Activated CD8-positive, alpha-beta T cell treated with anti-CD3 and anti-CD28 coated beads, Interleukin-2, amount 10 ng/mL, durations not matched to agents 7 days and 5 days (primary cell): ENCODE measurements around the gene MALRD1. TPM values are rescaled to one million over a fixed set of nuclear protein-coding genes. Genes with fewer than 3 reads are reported as not detected.

Experiments used
- ATAC-seq: fragments of 150-1000 bp; cut with Tn5 transposase; one replicate; pipeline ENCODE4 v1.10.0; 2021; ENCODE audit warnings: moderate library complexity
- CTCF ChIA-PET: fragments of 350-600 bp; sonication (Branson Sonifier 250); formaldehyde crosslinking; loops from one replicate; lab custom pipeline; 2021; ENCODE audit warnings: antibody characterized with exemption; lab: Charles Lee
- POLR2A ChIA-PET: fragments of 350-600 bp; sonication (Branson Sonifier 250); formaldehyde crosslinking; loops from one replicate; lab custom pipeline; 2021; ENCODE audit warnings: antibody characterized with exemption; lab: Charles Lee
- DNase-seq: peaks from one replicate; pipeline ENCODE4 v3.0.0-alpha.2; 2020
- H3K27ac Mint-ChIP-seq: one replicate; pipeline ENCODE4 v1.8.0; 2021; ENCODE audit warnings: mild to moderate bottlenecking, mixed read lengths
- H3K27me3 Mint-ChIP-seq: one replicate; pipeline ENCODE4 v1.8.0; 2021; ENCODE audit warnings: low read depth, mixed read lengths
- H3K36me3 Mint-ChIP-seq: one replicate; pipeline ENCODE4 v1.8.0; 2021; ENCODE audit warnings: low read depth, mixed read lengths
- H3K4me1 Mint-ChIP-seq: one replicate; pipeline ENCODE4 v1.8.0; 2021; ENCODE audit warnings: low read depth, mixed read lengths
- H3K4me3 Mint-ChIP-seq: one replicate; pipeline ENCODE4 v1.8.0; 2021; ENCODE audit warnings: mild to moderate bottlenecking, mixed read lengths
- H3K9me3 Mint-ChIP-seq: one replicate; pipeline ENCODE4 v1.8.0; 2022; ENCODE audit warnings: mixed read lengths; ENCODE audit not compliant: insufficient read depth
- total RNA-seq, 2 experiments: library from RNA; stranded (reverse); gene quantifications; one replicate each; pipeline ENCODE4 v1.2.3, GENCODE V29; 2021

The MALRD1 gene
- total RNA-seq, 2 experiments from 2014 or later: not detected

DNA sequence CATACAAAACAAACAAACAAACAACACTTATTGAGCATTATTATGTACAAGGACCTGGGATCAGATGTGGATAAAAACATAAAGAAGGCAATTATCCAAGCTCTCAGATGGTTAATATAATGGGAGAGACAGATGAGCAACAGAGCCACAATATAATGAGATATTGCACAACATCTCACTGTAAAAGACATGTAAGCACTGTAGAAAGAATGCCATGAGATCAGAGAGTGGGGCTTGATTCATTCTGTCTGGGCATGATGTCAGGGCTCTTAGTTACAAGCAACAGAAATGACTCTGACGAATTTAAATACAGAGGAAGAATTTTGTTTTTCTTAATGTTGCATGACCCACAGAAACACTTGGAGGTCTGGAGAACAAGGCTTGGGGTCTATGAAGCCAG lies 602.9 kb downstream of the MALRD1 start:
- no peak for ATAC-seq
- H3K36me3 Mint-ChIP-seq: no peaks in the 10 kb centered on the region

DNA sequence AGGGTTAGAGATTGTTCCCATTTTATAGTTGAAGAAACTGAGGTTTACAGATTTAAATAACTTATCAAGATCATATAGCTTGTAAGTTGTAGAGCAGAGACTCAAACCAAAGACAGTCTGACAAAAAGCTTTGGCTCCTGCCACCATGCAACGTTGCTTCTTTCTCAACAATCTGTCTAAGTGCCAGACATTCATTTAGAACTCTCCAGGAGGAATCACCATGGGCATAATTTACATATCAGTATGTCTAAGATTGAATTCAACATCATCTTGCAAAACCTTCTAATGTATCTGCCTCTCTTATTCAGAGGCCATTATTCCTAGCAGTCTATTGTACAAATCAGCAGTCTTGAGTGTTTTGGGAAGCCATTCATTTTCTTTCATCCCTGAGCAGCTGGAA lies 604.1 kb downstream of the MALRD1 start:
- Mint-ChIP-seq H3K36me3 (no peaks in the 10 kb centered on the region), H3K27ac (no peak overlapping the region), H3K4me3 (no peak overlapping the region), H3K9me3 (no peaks in the 10 kb centered on the region), H3K27me3 (no peaks in the 10 kb centered on the region), H3K4me1 (no peaks in the 10 kb centered on the region)
- ChIA-PET CTCF (interaction anchor here (0.7 kb wide), 1 partner anchor 14 kb away, joined by 3 read pairs; no protein-coding TSS in a partner anchor), POLR2A (no interaction called here)
- no peak for ATAC-seq
- DNase-seq: no peak

More for the DNA sequence above, 602.9 kb downstream of the MALRD1 start:
- Mint-ChIP-seq H3K27ac (no peak overlapping the region), H3K4me3 (no peak overlapping the region), H3K4me1 (no peaks in the 10 kb centered on the region), H3K9me3 (no peaks in the 10 kb centered on the region), H3K27me3 (no peaks in the 10 kb centered on the region)
- DNase-seq: no peak
- ChIA-PET POLR2A (no interaction called here), CTCF (no interaction called here)

- ChIA-PET CTCF (no interaction called here), POLR2A (no interaction called here)
- Mint-ChIP-seq H3K27ac (no peak overlapping the region), H3K27me3 (no peaks in the 10 kb centered on the region), H3K4me1 (no peaks in the 10 kb centered on the region), H3K9me3 (no peaks in the 10 kb centered on the region), H3K4me3 (no peak overlapping the region), H3K36me3 (no peaks in the 10 kb centered on the region)
- ATAC-seq (no peak), DNase-seq (no peak)
Observed at GRCh38 chr10:19653931-19654330, 605.3 kb downstream of the MALRD1 start.

DNA sequence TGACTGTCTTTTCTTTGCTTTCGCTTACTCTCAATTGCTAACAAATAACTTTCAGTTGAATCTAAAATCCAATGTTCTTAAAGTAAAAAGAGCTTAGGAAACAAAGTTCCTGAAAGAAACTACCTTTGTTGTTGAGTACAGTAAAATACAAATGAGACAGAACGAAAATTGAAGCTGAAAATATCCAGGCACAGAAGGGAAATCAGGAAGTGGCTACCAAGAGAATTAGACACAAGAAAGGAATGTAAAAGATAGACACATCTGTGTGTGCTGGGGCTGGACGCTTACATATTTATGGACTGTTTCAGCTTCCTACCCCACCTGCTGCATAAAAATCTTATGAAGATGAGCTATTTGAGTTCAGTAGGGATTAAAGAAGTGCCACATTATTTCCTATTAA lies 606.0 kb downstream of the MALRD1 start:
- Mint-ChIP-seq H3K27me3 (no peaks in the 10 kb centered on the region), H3K36me3 (no peaks in the 10 kb centered on the region), H3K27ac (no peak overlapping the region), H3K9me3 (no peaks in the 10 kb centered on the region), H3K4me1 (no peaks in the 10 kb centered on the region), H3K4me3 (no peak overlapping the region)
- ChIA-PET POLR2A (no interaction called here), CTCF (no interaction called here)
- no peak for ATAC-seq
- no peak for DNase-seq

DNA sequence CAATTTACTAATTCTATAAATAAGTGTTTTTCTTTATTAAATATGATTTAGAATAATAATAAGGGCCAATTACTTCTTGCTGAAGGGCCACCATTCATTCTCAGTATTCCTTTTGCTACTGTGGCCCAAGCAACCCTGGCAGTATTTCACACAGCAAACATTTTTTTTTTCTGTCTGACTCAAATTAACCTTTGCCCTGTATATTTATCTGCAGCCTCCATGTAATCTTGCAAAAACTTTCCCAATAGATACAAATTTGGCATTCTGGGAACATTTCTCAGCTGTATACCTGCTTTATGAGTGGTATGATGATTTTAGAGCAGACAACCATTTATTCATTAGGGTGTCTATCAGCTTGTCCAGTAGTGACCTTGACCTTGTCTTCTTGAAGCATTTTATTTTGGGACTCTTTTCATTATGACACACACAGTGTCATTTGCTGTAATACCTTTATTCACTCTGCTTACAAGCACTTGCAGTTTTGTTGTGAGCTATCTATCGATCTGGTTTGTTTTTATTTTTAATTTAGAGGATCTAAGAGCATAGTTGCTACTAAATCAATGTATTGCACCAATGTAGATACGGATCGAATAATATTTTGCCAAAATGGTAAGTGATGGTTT lies 607.9 kb downstream of the MALRD1 start:
- DNase-seq (no peak), ATAC-seq (no peak)
- H3K4me3 Mint-ChIP-seq: no peak overlapping the region
- CTCF ChIA-PET: no interaction called here
- H3K4me1 Mint-ChIP-seq: no peaks in the 10 kb centered on the region
- peaks cover 7% of the 10 kb centered on the region for H3K9me3 Mint-ChIP-seq
- POLR2A ChIA-PET: no interaction called here
- H3K36me3 Mint-ChIP-seq: no peaks in the 10 kb centered on the region
- no peaks in the 10 kb centered on the region for H3K27me3 Mint-ChIP-seq
- no peak overlapping the region for H3K27ac Mint-ChIP-seq

- no peak for DNase-seq
- Mint-ChIP-seq H3K27ac (no peak overlapping the region), H3K36me3 (no peaks in the 10 kb centered on the region), H3K27me3 (no peaks in the 10 kb centered on the region), H3K4me1 (no peaks in the 10 kb centered on the region), H3K9me3 (peaks cover 7% of the 10 kb centered on the region), H3K4me3 (no peak overlapping the region)
- CTCF ChIA-PET: no interaction called here
- ATAC-seq: no peak
- POLR2A ChIA-PET: no interaction called here
Observed at GRCh38 chr10:19658131-19658530, 609.5 kb downstream of the MALRD1 start.

GRCh38 chr10:19658622-19659233 lies 610.1 kb downstream of the MALRD1 start:
- Mint-ChIP-seq H3K27ac (no peak overlapping the region), H3K27me3 (no peaks in the 10 kb centered on the region), H3K9me3 (peaks cover 7% of the 10 kb centered on the region), H3K4me1 (no peaks in the 10 kb centered on the region), H3K36me3 (no peaks in the 10 kb centered on the region), H3K4me3 (no peak overlapping the region)
- DNase-seq: no peak
- ATAC-seq: no peak
- CTCF ChIA-PET: no interaction called here
- POLR2A ChIA-PET: no interaction called here

- CTCF ChIA-PET: no interaction called here
- H3K36me3 Mint-ChIP-seq: no peaks in the 10 kb centered on the region
- no peaks in the 10 kb centered on the region for H3K4me1 Mint-ChIP-seq
- H3K27ac Mint-ChIP-seq: no peak overlapping the region
- no peaks in the 10 kb centered on the region for H3K27me3 Mint-ChIP-seq
- ATAC-seq (no peak), DNase-seq (no peak)
- H3K9me3 Mint-ChIP-seq: peaks cover 7% of the 10 kb centered on the region
- POLR2A ChIA-PET: no interaction called here
- H3K4me3 Mint-ChIP-seq: no peak overlapping the region
Observed at GRCh38 chr10:19659920-19660655, 611.5 kb downstream of the MALRD1 start.

DNA sequence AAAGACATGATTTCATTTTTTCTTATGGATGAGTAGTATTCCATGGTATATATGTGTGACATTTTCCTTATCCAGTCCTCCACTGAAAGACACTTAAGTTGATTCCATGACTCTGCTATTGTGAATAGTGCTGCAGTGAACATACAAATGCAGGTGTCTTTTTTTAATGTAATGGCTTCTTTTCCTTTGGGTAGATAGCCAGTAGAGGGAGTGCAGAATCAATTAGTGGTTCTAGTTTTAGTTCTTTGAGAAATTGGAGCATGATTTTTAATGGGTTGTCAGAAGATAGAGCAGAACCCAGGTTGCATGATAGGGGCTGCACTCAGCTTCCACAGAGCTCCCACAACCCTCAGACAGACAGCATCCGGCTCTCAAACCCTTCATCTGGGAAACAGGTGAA lies 614.7 kb downstream of the MALRD1 start:
- Mint-ChIP-seq H3K36me3 (no peaks in the 10 kb centered on the region), H3K4me3 (no peak overlapping the region), H3K9me3 (peaks cover 14% of the 10 kb centered on the region), H3K27me3 (no peaks in the 10 kb centered on the region), H3K27ac (no peak overlapping the region), H3K4me1 (no peaks in the 10 kb centered on the region)
- ChIA-PET POLR2A (no interaction called here), CTCF (no interaction called here)
- ATAC-seq: no peak
- DNase-seq: no peak

DNA sequence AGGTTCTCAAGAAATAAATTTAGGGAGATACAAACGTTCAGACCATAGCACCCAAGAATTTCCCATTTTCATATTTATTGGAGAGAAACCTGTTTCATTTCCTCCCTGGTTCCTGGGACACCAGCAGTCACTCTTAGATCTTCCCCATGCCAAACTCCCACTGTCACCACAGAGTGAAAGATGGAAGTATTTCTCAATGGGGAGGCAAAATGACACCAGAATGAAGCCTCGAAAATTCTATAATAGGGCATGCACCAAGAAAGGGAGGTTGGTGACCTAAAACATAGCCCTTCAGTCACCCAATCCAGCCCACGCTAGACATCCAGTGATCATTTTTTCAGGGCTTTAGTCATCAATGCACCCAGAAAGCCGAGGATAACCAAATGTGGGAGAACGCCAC lies 619.5 kb downstream of the MALRD1 start:
- H3K36me3 Mint-ChIP-seq: no peaks in the 10 kb centered on the region
- CTCF ChIA-PET: no interaction called here
- peaks cover 16% of the 10 kb centered on the region for H3K9me3 Mint-ChIP-seq
- POLR2A ChIA-PET: no interaction called here
- no peaks in the 10 kb centered on the region for H3K4me1 Mint-ChIP-seq
- H3K27me3 Mint-ChIP-seq: no peaks in the 10 kb centered on the region
- no peak for ATAC-seq
- no peak overlapping the region for H3K4me3 Mint-ChIP-seq
- H3K27ac Mint-ChIP-seq: no peak overlapping the region
- no peak for DNase-seq

GRCh38 chr10:19676063-19676462 lies 627.5 kb downstream of the MALRD1 start:
- Mint-ChIP-seq H3K27ac (no peak overlapping the region), H3K4me1 (no peaks in the 10 kb centered on the region), H3K9me3 (peaks cover 3% of the 10 kb centered on the region), H3K36me3 (no peaks in the 10 kb centered on the region), H3K27me3 (no peaks in the 10 kb centered on the region), H3K4me3 (no peak overlapping the region)
- DNase-seq: no peak
- no peak for ATAC-seq
- CTCF ChIA-PET: no interaction called here
- POLR2A ChIA-PET: no interaction called here

GRCh38 chr10:19683356-19683755 lies 634.8 kb downstream of the MALRD1 start:
- DNase-seq (no peak), ATAC-seq (no peak)
- no peaks in the 10 kb centered on the region for H3K9me3 Mint-ChIP-seq
- no peak overlapping the region for H3K27ac Mint-ChIP-seq
- H3K27me3 Mint-ChIP-seq: no peaks in the 10 kb centered on the region
- no peak overlapping the region for H3K4me3 Mint-ChIP-seq
- no peaks in the 10 kb centered on the region for H3K36me3 Mint-ChIP-seq
- ChIA-PET POLR2A (no interaction called here), CTCF (no interaction called here)
- no peaks in the 10 kb centered on the region for H3K4me1 Mint-ChIP-seq
